GM12892 (cell line): ENCODE data around the gene NFYC.

Experiments
- POLR2A ChIP-seq: IDR thresholded peaks from 2 replicates; pipeline ENCODE4 v1.6.1; 2011; ENCODE audit warnings: low read depth, low read length, control low read depth
- POLR2AphosphoS5 ChIP-seq: IDR thresholded peaks from 2 replicates; pipeline ENCODE4 v1.6.1; 2011; ENCODE audit warnings: low read depth, low read length, control low read depth
- TAF1 ChIP-seq: IDR thresholded peaks from 2 replicates; pipeline ENCODE4 v1.6.1; 2011; ENCODE audit warnings: low read depth, mild to moderate bottlenecking, control low read depth, low read length, borderline replicate concordance

DNA sequence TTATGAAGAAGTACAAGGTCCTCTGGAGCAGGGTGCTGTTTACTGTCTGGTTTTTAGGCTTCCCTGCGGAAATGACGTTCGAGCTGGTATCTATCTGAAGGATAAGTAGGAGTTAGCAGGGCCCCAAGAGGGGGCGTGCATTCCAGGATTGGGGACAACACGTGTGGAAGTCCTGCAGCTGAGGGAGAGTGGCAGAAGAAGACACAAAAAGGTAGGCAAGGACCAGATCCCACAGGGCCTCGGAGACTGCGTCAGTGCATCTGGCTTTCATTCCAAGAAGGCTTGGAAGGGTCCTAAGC, 31.9 kb upstream of the NFYC start:
- TF ChIP-seq POLR2A (no peak), POLR2AphosphoS5 (no peak), TAF1 (no peak)
